Measurements from ENCODE around the gene RND2. TPM values are rescaled to one million over a fixed set of nuclear protein-coding genes. Genes with fewer than 3 reads are reported as not detected.

Gene RND2
- total and polyA plus RNA-seq, 9 of the 15 experiments (the other 6 are each of a cell fraction or from before 2014, with no cell fraction given): 0.15 to 1.9 (median 0.98) TPM

DNA sequence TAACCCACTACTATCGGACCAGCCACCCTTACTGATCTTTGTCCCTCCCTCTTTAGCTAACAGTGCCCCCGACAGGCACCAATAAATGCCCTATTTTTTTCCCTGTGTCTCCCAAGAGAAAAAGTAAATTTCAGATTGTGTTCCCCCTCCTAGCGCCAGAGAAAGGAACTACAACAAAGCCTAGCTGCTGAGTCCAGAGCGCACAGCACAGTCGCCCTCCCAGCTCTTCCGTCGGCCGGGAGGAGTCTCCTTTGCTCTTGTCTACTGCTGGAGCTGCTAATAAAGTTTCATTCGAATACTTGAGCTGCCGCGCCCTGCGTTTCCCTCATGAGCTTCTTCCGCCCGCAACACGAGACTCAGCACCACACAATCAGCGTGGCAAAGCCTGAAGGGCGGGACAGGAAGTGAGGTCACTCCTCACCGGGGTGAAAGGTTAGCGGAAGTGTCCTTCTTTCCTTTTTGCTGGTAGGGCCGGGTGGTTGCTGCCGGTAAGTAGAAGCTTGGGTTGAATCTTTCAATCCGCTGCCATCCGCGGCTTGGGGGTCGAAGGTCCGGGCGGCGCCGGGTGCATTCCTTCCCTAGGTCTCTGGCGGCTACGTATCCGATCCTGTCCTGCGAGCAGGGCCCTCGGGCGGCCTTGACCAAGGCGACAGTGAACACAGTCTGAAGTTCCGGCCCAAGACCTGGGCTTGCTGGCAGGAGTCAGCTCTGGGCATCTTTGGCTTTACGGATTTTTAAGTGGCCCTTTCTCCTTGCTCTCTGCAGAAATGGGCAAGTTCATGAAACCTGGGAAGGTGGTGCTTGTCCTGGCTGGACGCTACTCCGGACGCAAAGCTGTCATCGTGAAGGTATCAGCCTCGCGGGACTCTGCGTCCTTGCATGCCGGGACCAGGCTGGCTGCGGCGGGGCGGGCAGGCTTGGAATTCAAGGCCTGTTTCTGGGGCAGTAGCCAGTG lies 26.8 kb upstream of the RND2 start, which contains the start of gene RPL27 (continued):
- peak; percentile 49 for TF ChIP-seq MEIS2 (IDR thresholded peaks at IDR 0.05; ENCODE audit: partially characterized antibody)
- TF ChIP-seq, protein P1, sequence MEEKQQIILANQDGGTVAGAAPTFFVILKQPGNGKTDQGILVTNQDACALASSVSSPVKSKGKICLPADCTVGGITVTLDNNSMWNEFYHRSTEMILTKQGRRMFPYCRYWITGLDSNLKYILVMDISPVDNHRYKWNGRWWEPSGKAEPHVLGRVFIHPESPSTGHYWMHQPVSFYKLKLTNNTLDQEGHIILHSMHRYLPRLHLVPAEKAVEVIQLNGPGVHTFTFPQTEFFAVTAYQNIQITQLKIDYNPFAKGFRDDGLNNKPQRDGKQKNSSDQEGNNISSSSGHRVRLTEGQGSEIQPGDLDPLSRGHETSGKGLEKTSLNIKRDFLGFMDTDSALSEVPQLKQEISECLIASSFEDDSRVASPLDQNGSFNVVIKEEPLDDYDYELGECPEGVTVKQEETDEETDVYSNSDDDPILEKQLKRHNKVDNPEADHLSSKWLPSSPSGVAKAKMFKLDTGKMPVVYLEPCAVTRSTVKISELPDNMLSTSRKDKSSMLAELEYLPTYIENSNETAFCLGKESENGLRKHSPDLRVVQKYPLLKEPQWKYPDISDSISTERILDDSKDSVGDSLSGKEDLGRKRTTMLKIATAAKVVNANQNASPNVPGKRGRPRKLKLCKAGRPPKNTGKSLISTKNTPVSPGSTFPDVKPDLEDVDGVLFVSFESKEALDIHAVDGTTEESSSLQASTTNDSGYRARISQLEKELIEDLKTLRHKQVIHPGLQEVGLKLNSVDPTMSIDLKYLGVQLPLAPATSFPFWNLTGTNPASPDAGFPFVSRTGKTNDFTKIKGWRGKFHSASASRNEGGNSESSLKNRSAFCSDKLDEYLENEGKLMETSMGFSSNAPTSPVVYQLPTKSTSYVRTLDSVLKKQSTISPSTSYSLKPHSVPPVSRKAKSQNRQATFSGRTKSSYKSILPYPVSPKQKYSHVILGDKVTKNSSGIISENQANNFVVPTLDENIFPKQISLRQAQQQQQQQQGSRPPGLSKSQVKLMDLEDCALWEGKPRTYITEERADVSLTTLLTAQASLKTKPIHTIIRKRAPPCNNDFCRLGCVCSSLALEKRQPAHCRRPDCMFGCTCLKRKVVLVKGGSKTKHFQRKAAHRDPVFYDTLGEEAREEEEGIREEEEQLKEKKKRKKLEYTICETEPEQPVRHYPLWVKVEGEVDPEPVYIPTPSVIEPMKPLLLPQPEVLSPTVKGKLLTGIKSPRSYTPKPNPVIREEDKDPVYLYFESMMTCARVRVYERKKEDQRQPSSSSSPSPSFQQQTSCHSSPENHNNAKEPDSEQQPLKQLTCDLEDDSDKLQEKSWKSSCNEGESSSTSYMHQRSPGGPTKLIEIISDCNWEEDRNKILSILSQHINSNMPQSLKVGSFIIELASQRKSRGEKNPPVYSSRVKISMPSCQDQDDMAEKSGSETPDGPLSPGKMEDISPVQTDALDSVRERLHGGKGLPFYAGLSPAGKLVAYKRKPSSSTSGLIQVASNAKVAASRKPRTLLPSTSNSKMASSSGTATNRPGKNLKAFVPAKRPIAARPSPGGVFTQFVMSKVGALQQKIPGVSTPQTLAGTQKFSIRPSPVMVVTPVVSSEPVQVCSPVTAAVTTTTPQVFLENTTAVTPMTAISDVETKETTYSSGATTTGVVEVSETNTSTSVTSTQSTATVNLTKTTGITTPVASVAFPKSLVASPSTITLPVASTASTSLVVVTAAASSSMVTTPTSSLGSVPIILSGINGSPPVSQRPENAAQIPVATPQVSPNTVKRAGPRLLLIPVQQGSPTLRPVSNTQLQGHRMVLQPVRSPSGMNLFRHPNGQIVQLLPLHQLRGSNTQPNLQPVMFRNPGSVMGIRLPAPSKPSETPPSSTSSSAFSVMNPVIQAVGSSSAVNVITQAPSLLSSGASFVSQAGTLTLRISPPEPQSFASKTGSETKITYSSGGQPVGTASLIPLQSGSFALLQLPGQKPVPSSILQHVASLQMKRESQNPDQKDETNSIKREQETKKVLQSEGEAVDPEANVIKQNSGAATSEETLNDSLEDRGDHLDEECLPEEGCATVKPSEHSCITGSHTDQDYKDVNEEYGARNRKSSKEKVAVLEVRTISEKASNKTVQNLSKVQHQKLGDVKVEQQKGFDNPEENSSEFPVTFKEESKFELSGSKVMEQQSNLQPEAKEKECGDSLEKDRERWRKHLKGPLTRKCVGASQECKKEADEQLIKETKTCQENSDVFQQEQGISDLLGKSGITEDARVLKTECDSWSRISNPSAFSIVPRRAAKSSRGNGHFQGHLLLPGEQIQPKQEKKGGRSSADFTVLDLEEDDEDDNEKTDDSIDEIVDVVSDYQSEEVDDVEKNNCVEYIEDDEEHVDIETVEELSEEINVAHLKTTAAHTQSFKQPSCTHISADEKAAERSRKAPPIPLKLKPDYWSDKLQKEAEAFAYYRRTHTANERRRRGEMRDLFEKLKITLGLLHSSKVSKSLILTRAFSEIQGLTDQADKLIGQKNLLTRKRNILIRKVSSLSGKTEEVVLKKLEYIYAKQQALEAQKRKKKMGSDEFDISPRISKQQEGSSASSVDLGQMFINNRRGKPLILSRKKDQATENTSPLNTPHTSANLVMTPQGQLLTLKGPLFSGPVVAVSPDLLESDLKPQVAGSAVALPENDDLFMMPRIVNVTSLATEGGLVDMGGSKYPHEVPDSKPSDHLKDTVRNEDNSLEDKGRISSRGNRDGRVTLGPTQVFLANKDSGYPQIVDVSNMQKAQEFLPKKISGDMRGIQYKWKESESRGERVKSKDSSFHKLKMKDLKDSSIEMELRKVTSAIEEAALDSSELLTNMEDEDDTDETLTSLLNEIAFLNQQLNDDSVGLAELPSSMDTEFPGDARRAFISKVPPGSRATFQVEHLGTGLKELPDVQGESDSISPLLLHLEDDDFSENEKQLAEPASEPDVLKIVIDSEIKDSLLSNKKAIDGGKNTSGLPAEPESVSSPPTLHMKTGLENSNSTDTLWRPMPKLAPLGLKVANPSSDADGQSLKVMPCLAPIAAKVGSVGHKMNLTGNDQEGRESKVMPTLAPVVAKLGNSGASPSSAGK (IDR thresholded peaks at IDR 0.05): no peak; the same call in 1 of the 2 replicates
- TF ChIP-seq XRCC5 (IDR thresholded peaks at IDR 0.05; ENCODE audit: low read depth, low read length): peak; percentile 91
- TF ChIP-seq, protein P2, sequence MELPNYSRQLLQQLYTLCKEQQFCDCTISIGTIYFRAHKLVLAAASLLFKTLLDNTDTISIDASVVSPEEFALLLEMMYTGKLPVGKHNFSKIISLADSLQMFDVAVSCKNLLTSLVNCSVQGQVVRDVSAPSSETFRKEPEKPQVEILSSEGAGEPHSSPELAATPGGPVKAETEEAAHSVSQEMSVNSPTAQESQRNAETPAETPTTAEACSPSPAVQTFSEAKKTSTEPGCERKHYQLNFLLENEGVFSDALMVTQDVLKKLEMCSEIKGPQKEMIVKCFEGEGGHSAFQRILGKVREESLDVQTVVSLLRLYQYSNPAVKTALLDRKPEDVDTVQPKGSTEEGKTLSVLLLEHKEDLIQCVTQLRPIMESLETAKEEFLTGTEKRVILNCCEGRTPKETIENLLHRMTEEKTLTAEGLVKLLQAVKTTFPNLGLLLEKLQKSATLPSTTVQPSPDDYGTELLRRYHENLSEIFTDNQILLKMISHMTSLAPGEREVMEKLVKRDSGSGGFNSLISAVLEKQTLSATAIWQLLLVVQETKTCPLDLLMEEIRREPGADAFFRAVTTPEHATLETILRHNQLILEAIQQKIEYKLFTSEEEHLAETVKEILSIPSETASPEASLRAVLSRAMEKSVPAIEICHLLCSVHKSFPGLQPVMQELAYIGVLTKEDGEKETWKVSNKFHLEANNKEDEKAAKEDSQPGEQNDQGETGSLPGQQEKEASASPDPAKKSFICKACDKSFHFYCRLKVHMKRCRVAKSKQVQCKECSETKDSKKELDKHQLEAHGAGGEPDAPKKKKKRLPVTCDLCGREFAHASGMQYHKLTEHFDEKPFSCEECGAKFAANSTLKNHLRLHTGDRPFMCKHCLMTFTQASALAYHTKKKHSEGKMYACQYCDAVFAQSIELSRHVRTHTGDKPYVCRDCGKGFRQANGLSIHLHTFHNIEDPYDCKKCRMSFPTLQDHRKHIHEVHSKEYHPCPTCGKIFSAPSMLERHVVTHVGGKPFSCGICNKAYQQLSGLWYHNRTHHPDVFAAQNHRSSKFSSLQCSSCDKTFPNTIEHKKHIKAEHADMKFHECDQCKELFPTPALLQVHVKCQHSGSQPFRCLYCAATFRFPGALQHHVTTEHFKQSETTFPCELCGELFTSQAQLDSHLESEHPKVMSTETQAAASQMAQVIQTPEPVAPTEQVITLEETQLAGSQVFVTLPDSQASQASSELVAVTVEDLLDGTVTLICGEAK (IDR thresholded peaks at IDR 0.05): peak; percentile 100
- TF ChIP-seq, protein P2 (CRISPR knock-in tag; IDR thresholded peaks at IDR 0.05): peak; percentile 100

All from K562 (cell line).